GM19468 (cell line): ENCODE results near the gene RNF40.

Experiments
- ATAC-seq: cut with Tn5 transposase; IDR thresholded peaks from one replicate; pipeline ENCODE4 v1.9.1; 2021; ENCODE audit warnings: mild to moderate bottlenecking, moderate library complexity, moderate number of reproducible peaks; ENCODE audit not compliant: unreplicated experiment; ENCODE audit errors: extremely low read depth

The RNF40 gene

DNA sequence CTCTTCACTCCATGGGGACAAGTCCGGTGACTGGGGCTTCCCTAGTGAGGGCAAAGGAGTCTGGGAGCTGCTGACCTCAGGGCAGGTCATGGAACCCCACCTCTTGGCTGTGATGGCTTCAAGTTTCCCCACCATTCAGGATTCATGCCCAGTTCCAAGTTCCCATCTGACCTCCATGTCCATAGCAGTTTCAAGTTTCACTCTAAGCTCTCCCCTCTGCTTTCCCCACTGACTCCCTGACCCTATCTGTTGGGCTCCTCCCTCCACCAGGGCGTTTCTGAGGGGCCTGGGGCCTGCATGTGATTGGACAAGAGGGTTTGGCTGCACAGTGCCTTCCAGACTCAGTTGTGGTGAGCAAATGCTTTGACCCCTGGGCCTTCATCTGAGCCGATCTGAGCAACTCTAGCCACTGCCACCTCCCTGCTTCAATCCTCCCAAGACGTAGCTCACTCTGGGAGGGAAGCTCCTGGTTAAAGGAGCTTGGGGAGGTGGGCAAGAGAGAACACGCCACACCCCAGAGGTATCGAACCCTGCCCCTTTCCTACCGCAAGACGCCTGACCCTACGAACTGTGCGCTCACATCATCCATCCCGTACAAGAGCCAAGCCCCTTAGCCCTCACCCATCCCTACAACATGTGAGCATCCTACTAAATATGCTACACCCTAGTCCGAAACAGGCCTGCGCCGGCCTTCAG is 16.6 kb downstream of the RNF40 start:
- ATAC-seq, result no peak

DNA sequence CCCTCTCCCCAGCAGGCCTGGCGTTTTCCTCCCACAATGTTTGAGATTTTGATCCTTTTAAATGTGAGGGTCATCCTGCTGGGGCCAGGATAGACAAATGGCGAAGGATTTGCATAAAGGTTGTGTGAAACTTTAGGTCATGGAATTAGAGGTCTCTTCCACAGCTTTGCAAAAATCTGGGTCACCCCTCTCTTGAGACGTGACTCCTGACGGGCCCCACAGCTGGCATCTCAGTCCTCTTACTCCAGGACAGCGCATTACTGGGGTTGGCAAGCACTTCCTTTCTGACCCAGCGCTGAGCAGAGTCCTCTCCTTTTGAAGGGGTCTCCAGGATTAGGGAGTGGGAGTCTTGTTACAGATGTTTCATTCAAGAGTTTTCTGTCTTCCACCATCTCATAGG is 17.5 kb downstream of the RNF40 start:
- no peak for ATAC-seq

DNA sequence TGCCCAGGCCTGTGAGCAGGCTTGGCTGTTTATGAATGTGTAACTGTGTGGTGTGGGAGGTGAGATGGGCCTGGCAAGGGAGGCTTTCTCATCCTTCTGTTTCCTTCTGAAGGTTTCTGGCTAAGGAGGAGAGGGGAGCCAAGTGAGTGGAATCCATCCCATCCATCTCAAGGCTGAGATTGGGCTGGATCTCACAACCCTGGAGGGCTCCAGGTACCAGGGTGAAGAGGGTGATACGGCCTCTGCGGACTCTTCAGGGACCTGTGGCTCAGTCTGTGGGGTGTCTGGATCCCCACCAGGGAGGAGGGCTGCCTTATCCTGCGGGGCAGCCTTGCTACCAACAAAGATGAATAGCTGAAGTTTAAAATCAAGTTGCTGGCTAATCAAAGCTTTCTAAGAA is 17.9 kb downstream of the RNF40 start:
- no peak for ATAC-seq

DNA sequence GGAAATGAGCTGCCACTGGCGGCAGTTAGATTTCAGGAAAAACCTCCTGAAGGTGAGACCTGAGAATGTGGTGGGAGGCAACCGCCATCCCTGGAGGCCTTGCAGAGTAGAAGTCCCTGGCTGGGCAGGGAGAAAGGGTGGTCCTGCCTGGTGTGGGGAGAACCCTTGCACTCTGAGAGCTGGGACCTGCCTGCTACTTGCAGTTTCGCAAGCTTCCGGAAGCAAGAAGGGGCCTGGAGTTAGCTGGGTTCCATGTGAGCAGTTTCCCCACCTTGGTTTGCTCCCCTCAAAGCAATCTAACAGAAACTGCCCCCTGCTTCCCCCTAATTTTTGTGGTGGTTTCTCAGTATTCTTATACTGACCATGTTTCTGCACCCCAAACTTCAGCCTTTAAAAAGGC is 18.4 kb downstream of the RNF40 start:
- no peak for ATAC-seq

DNA sequence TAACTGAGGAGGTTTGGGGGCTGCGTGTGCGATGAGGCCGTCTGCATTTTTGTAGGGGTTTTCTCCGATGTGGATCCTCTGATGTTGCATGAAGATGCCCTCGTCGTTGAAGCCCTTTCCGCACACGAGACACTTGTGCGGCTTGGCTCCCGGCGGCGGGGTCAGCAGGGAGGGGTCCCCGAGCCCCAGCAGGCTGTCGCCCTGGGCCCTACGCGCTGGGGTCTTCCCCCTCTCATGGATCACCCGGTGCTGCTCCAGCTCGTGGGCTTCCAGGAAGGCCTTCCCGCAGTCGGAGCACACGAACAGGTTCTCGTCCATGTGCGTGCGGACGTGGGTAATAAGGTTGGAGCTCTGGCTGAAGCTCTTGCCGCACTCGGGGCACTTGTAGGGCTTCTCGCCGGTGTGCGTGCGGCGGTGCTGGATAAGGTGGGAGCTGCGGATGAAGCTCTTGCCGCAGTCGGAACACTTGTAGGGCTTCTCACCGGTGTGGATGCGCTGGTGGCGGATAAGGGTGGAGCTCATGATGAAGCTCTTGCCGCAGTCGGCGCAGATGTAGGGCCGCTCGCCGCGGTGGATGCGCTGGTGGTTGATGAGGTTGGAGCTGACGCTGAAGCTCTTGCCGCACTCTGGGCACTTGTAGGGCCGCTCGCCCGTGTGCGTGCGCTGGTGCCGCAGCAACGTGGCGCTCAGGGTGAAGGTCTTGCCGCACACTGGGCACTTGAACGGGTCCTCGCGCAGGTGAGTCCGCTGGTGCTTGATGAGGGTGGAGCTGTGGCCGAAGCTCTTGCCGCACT is 20.6 kb downstream of the RNF40 start:
- ATAC-seq, result no peak

DNA sequence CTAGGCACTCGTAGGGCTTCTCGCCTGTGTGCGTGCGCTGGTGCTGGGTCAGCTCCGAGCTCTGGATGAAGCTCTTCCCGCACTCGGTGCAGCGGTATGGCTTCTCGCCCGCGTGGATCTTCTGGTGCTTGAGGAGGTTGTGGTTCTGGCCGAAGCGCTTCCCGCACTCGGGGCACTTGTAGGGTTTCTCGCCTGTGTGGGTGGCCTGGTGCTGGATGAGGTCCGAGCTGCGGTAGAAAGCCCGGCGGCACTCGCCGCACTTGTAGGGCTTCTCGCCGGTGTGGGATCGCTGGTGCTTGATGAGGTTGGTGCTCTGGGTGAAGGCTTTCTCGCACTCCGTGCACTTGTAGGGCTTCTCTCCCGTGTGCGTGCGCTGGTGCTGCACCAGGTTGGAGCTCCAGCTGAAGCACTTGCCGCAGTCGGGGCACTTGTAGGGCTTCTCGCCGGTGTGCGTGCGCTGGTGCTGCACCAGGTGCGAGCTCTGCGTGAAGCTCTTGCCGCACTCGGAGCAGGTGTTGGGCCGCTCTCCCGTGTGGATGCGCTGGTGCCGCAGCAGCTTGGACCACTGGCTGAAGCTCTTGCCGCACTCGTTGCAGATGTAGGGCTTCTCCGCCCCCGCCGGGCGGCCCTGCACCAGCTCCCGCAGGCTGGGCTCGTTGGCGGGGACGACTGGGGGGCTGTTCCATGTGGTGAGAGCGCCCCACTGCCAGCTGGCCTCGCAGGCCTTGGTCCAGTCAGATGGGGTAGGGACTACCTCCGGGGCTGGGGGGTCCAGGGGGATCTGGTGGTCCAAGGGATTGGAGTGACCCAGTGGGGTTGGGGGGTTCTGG is 21.4 kb downstream of the RNF40 start:
- ATAC-seq, result no peak

DNA sequence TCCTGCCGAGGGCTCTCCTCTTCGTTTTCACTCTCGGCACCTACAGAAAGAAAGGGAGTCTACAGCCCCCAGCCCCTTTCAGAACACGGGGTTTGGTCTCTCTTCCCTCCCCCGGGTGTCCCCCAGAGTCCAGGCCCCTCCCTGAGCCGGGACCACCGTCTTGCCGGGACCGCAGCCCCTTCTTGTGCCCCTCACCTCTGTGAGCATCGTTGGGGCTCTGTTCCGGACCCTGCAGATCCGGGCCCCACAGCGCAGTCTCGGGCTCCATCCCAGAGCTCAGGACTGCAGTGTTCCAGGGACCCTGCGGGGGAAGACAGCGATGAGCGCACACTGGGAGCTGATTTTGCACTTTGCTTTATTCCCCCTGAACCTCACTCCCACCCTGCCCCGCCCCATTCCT is 22.1 kb downstream of the RNF40 start:
- no peak for ATAC-seq

DNA sequence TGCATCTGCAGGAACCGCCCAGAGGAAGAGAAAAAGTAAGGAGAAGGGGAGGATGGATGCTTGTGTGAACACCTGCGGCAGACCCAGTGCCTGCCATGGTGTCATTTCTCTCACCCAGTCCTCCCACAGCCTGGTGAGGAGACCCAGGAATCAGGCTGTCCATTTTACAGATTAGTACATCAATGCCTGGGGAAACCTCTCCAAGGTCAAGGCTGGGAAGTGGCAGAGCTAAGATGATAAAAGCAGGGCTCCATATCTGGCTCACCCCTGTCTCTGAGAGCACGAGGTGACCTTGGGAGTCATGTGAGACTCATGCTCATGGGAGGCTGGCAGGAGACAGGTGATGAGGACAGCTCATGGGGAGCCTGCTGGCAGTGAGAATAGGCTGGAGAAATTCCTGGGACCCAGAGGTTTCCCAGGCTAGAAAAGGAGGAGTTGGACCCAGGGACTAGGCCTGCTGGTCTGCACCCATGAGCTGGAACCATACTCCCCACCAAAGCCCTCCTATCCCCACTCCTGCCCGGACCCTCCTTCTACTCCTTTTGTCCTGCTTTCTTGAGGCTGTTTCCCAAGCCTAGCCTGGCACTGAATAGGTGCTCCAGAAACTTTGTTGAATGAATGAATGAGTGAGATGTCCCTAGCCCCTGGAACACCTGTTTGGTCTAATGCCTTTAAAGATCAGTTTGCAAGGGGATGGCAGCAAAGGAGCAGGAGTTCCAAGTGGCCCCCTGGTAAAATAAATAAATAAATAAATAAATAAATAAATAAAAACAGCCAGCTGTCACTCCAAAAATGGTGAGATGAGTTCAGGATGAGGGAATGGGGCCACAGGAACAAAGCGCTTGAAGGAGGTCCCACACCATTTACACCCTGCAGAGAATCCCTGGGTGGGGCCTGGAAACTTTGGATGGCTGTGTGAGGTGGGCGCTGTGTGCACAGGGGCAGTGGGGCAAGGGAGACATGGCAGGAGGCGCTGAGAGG is 23.3 kb downstream of the RNF40 start:
- ATAC-seq, result no peak

DNA sequence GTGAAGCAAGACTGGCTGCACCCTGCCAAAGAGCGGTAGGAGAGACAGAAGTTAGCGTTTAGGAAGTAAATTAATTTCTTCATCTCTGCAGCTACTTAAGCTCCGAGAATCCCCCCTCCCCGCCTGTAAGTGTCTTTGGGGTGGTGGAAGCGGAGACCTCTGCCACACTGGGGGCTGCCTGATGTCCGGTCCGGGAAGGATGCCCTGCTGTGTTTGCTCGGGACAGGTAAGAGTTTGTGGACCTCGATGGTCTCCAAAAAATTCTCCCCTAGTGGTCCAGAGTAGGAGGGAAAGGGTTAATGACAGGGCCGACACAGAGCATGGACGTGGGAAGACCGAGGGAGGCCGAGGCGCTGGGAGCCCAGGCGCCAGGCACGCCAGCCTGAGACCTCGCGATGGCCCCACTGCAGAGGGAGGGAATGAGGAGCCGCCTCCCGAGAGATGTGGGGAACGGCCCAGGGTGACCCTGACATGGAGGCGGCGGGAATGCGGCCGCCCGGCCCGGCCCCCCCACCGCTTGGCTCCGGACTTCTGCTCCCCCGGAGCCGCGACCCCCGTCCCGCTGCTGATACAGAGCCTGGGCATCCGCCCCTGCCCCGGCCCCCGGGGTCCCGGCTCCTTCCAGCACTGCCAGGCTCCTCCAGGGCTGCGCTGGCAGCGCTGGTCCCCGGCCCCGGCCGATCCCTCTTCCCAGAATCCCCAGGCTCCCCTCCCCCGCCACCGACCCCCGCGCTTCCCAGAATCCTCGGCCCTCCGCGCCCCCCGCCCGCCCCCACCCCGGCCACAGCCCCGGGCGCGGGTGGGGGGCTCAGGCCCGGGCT is 24.2 kb downstream of the RNF40 start:
- ATAC-seq, result no peak

DNA sequence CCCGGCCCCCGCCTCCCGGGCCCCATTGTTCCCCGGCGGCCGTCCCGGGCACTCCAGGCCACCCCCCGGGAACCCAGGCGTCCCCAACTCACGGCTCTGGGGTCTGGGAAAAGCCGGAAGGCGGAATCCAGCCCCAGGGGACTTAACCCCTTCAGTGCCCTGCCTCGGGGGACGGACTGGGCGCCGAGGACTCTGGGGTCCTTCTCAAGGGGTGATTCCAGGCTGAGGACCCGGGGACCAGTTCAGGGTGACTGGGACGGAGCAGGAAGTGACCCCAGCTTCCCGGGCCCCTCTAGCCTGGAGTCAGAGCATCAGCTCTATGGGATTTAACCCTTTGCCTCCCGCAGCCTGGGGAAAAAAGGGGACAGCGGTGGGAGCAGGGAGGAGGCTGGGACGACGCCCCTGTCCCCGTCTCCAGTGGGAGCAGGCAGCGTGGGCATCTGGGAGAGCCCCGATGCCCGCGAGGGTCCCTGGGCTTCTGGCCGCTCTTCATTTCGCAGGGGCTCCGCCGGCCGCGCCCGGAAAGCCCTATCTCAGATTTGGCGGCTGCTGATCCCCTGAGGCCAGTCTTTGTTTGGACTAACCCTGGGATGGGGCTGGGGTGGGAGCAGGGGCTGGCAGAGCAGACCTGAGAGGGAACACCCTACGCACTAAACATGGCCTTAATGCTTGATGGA is 25.0 kb downstream of the RNF40 start, which contains the start of gene ZNF629:
ZNF629 (minus strand) TSS at position 270 of the 677 bp plus-strand sequence. CDS start 2,723 bp downstream, outside the sequence.
- no peak for ATAC-seq

DNA sequence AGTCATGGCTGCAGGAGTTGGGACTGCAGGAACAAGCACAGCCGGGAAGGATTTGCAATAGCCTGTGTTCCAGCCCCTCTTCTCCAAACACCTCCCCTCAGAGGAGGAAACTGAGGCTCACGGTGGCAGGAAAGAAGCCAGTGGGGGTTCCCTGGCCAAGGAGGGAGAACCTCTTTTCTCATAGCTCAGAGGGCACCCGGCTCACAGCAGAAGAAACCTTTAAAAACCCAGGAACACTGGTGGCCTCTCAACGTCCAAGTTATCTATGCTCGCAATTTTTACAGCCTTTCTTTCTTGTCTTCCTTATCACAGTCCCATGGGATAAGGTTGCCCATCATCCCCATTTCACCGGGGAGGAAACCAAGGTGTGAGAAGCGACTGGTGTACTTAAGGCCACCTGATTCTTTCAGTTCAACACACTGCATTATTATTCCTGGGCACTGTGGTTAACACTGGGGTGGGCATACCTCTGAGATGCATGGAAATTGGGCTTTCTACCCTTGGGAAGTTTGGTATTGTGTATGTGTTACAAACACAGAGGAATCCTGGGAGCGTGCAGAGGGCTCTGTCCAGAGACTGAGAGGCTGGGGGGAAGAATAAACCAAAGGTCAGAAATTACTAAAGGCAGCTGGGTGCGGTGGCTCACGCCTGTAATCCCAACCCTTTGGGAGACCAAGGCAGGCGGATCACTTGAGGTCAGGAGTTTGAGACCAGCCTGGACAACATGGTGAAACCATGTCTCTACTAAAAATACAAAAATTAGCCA is 25.7 kb downstream of the RNF40 start:
- no peak for ATAC-seq

DNA sequence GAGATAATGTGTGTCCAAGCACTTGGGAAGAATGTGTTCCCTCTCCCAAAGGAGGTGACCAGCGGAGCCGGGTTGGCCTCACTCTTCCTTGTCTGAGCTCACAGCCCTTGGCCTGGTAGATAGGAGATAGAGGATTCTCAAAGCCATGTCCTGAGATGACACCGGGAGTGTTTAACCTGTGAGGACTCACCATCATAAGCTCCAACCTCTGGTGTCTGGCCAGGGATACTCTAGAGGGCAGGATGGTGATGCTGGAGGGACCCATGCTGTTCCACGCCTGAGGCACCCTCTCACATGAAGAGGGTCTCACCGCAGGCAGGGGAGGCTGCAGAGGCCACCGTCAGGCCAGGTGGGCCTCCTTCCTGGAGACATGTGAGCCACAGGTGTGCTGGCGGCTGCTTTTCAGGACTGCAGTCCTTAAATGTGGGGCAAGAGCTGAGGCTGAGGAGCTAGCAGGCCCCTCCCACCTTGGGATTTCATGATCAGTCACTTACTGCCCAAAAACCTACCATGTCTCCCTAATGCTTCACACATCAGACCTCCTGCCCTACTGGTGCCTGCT is 31.5 kb downstream of the RNF40 start:
- ATAC-seq, result no peak

DNA sequence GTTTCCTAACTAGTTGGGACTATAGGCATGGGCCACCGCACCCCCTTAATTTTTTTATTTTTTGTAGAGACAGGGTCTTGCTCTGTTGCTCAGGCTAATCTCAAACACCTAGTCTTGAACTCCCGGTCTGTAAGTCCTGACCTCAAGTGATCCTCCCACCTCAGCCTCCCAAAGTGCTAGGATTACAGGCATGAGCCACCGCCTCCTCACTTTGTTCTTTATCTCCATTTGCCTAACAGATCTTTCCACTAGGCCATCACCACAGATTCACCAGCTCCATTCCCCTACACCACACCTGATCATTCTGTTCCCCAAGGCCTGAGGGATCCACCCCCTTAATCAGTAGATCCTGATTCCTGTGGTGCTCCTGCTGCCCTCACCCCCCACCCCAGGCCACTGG is 32.5 kb downstream of the RNF40 start:
- ATAC-seq, result no peak

DNA sequence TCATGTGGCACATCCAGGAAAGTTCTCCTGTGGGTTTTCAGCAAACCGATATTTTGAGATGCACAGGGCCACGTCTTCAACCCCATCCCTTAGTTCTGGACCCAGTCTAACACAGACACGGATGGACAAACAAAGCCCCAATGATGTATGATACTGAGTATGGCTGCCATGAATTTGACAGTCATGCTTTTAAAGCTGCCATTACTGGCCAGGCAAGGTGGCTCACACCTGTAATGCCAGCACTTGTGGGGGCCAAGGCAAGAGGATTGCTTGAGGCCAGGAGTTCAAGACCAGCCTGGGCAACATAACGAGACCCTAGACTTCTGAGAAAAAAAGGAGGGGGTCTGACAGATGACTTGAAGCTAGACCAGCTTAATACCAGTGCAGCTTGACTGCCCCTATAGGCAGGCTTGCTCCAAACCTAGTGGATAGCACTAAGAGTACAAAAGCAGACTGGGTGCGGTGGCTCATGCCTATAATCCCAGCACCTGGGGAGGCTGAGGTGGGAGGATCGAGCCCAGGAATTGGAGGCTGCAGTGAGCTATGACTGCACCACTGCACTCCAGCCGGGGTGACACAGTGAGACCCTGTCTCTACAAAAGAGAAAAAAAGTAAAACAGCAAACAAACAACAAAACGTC is 35.7 kb downstream of the RNF40 start:
- no peak for ATAC-seq

DNA sequence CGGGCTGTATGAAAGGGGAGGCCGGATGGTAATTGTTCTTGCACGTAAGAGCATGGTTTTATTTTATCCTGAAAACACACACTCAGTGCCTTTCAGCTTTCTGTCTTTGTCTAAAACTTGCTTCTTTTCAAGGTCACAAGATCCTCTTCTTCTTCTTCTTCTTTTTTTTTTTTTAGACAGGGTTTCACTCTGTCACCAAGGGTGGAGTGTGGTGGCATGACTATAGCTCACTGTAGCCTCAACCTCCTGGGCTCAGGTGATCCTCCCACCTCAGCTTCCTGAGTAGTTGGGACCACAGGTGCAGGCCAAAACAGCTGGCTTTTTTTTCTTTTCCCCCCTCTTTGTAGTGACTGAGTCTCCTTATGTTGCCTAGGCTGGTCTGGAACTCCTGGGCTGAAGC is 40.8 kb downstream of the RNF40 start:
- no peak for ATAC-seq

DNA sequence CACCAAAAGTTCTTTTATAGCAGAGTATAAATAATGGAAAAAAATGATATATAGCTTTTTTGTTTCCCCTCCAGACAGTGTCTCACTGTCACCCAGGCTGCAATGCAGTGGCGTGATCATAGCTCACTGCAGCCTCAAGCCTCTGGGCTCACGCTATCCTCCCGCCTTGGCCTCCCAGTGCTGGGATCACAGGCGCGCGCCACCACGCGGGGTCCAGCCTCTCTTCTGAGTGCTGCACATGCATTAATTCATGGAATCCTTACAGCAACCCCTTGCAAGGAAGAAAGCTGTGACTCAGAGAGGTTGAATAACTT is 42.9 kb downstream of the RNF40 start:
- no peak for ATAC-seq
